SK-N-SH treated with all-trans-retinoic acid at 6 μM for 48 hours (cell line): ENCODE data around the gene HPS5.

Experiments
- ATAC-seq: fragments of 200-7000 bp; cut with Tn5 transposase; 3 replicates; pipeline ENCODE4 v1.9.1; 2020; ENCODE audit warnings: mild to moderate bottlenecking, moderate library complexity
- ARNTL ChIP-seq: fragments of 450-650 bp; formaldehyde crosslinking; IDR thresholded peaks from 2 replicates; pipeline ENCODE4 v1.5.0; 2020; ENCODE audit warnings: low read depth, mild to moderate bottlenecking, moderate library complexity, borderline replicate concordance
- BACH2 ChIP-seq: fragments of 250-450 bp; sonication (Bioruptor Pico); IDR thresholded peaks from 2 replicates; pipeline ENCODE4 v1.9.0; 2021; ENCODE audit warnings: mild to moderate bottlenecking, borderline replicate concordance
- ESRRG ChIP-seq: fragments of 250-450 bp; sonication (Bioruptor Pico); IDR thresholded peaks from 2 replicates; pipeline ENCODE4 v1.6.1; 2021; ENCODE audit warnings: mild to moderate bottlenecking
- GLIS3 ChIP-seq: fragments of 250-450 bp; sonication (Bioruptor Pico); IDR thresholded peaks from 2 replicates; pipeline ENCODE4 v1.5.0; 2020; ENCODE audit warnings: mild to moderate bottlenecking, moderate library complexity
- ISL1 ChIP-seq: fragments of 250-450 bp; sonication (Bioruptor Pico); IDR thresholded peaks from 2 replicates; pipeline ENCODE4 v2.1.2; 2022; ENCODE audit warnings: mild to moderate bottlenecking, moderate library complexity
- PPARA ChIP-seq: fragments of 250-450 bp; sonication (Bioruptor Pico); IDR thresholded peaks from 2 replicates; pipeline ENCODE4 v1.5.0; 2020; ENCODE audit warnings: mild to moderate bottlenecking, borderline replicate concordance
- RARB ChIP-seq: fragments of 250-450 bp; sonication (Bioruptor Pico); IDR thresholded peaks from 2 replicates; pipeline ENCODE4 v1.8.0; 2021; ENCODE audit warnings: mild to moderate bottlenecking, moderate library complexity
- SNAI2 ChIP-seq: fragments of 250-450 bp; sonication (Bioruptor Pico); IDR thresholded peaks from 2 replicates; pipeline ENCODE4 v1.5.0; 2020; ENCODE audit warnings: mild to moderate bottlenecking, moderate library complexity
- TOX ChIP-seq: fragments of 250-450 bp; sonication (Bioruptor Pico); IDR thresholded peaks from 2 replicates; pipeline ENCODE4 v1.8.0; 2021; ENCODE audit warnings: mild to moderate bottlenecking, moderate library complexity, borderline replicate concordance
- ZC3H10 ChIP-seq: fragments of 250-450 bp; sonication (Bioruptor Pico); IDR thresholded peaks from 2 replicates; pipeline ENCODE4 v1.5.1; 2021; ENCODE audit warnings: mild to moderate bottlenecking, moderate library complexity
- ZNF565 ChIP-seq: fragments of 450-650 bp; formaldehyde crosslinking; conservative IDR thresholded peaks from 2 replicates; pipeline ENCODE4 v1.5.0; 2020; ENCODE audit warnings: low read depth, mild to moderate bottlenecking, moderate library complexity
- ZNF70 ChIP-seq: fragments of 450-650 bp; formaldehyde crosslinking; IDR thresholded peaks from 2 replicates; pipeline ENCODE4 v1.5.0; 2020; ENCODE audit warnings: mild to moderate bottlenecking, moderate library complexity
- ZNF8 ChIP-seq: fragments of 450-650 bp; formaldehyde crosslinking; IDR thresholded peaks from 2 replicates; pipeline ENCODE4 v1.5.0; 2020; ENCODE audit warnings: mild to moderate bottlenecking, moderate library complexity
- TF ChIP-seq, protein P1 (sequence below): fragments of 250-450 bp; sonication (Bioruptor Pico); IDR thresholded peaks from 2 replicates; pipeline ENCODE4 v1.8.0; 2020; ENCODE audit warnings: mild to moderate bottlenecking, moderate library complexity, borderline replicate concordance
- TF ChIP-seq, protein P2 (sequence below): fragments of 250-450 bp; sonication (Bioruptor Pico); IDR thresholded peaks from 2 replicates; pipeline ENCODE4 v1.5.0; 2020; ENCODE audit warnings: mild to moderate bottlenecking, moderate library complexity
- TF ChIP-seq, protein P3 (sequence below): fragments of 250-450 bp; sonication (Bioruptor Pico); IDR thresholded peaks from 2 replicates; pipeline ENCODE4 v1.5.1; 2020; ENCODE audit warnings: low read depth, mild to moderate bottlenecking, moderate library complexity
- TF ChIP-seq, protein P4 (sequence below): fragments of 250-450 bp; sonication (Bioruptor Pico); IDR thresholded peaks from 2 replicates; pipeline ENCODE4 v1.8.0; 2021; ENCODE audit warnings: low read depth, mild to moderate bottlenecking, moderate library complexity, borderline replicate concordance
- TF ChIP-seq, protein P5 (sequence below): fragments of 250-450 bp; sonication (Bioruptor Pico); IDR thresholded peaks from 2 replicates; pipeline ENCODE4 v1.5.1; 2021; ENCODE audit warnings: mild to moderate bottlenecking, moderate library complexity

The HPS5 gene

DNA sequence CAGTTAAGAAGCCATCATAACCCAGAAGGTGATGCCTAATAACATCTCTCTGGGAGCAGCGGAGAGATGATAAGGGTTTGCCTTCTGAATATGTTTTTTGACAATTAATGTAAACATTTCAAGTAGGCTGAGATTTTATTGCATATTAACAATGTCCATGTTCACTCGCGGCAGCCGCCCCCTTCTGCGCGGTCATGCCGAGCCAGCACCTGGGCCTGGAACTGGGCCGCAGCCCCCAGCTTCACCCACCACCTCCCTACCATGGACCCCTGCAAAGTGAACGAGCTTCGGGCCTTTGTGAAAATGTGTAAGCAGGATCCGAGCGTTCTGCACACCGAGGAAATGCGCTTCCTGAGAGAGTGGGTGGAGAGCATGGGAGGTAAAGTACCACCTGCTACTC lies 60.2 kb downstream of the HPS5 start:
- TF ChIP-seq ZNF70 (no peak), RARB (CRISPR knock-in tag) (no peak), ZC3H10 (CRISPR knock-in tag) (no peak), SNAI2 (no peak), TOX (CRISPR knock-in tag) (no peak), ARNTL (CRISPR knock-in tag) (no peak), ISL1 (no peak)
- TF ChIP-seq, protein P1, sequence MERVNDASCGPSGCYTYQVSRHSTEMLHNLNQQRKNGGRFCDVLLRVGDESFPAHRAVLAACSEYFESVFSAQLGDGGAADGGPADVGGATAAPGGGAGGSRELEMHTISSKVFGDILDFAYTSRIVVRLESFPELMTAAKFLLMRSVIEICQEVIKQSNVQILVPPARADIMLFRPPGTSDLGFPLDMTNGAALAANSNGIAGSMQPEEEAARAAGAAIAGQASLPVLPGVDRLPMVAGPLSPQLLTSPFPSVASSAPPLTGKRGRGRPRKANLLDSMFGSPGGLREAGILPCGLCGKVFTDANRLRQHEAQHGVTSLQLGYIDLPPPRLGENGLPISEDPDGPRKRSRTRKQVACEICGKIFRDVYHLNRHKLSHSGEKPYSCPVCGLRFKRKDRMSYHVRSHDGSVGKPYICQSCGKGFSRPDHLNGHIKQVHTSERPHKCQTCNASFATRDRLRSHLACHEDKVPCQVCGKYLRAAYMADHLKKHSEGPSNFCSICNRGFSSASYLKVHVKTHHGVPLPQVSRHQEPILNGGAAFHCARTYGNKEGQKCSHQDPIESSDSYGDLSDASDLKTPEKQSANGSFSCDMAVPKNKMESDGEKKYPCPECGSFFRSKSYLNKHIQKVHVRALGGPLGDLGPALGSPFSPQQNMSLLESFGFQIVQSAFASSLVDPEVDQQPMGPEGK (CRISPR knock-in tag): no peak
- TF ChIP-seq, protein P2, sequence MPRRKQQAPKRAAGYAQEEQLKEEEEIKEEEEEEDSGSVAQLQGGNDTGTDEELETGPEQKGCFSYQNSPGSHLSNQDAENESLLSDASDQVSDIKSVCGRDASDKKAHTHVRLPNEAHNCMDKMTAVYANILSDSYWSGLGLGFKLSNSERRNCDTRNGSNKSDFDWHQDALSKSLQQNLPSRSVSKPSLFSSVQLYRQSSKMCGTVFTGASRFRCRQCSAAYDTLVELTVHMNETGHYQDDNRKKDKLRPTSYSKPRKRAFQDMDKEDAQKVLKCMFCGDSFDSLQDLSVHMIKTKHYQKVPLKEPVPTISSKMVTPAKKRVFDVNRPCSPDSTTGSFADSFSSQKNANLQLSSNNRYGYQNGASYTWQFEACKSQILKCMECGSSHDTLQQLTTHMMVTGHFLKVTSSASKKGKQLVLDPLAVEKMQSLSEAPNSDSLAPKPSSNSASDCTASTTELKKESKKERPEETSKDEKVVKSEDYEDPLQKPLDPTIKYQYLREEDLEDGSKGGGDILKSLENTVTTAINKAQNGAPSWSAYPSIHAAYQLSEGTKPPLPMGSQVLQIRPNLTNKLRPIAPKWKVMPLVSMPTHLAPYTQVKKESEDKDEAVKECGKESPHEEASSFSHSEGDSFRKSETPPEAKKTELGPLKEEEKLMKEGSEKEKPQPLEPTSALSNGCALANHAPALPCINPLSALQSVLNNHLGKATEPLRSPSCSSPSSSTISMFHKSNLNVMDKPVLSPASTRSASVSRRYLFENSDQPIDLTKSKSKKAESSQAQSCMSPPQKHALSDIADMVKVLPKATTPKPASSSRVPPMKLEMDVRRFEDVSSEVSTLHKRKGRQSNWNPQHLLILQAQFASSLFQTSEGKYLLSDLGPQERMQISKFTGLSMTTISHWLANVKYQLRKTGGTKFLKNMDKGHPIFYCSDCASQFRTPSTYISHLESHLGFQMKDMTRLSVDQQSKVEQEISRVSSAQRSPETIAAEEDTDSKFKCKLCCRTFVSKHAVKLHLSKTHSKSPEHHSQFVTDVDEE (CRISPR knock-in tag): no peak
- ATAC-seq: no peak

DNA sequence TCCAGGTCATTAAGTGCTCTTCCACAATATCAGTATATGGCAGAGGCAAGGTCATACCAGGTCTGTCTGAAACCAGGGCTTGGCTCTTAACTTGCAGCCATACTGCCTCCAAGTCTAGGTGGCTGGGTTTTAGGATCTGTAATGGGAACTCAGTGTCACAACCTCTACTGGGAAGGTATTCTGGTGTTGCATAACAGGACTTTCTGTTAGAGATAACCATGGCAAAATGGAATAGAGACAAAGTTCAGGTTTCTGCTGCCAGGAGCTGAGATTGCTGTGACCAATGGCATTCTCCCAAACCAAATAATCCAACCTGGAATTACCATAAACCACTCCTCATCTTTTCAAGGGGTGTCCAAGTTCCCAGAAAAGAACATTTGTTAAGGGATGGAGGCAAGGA lies 62.7 kb downstream of the HPS5 start:
- ATAC-seq: no peak
- TF ChIP-seq ZNF8 (CRISPR knock-in tag): no peak
- no peak for TF ChIP-seq ESRRG (CRISPR knock-in tag)
- TF ChIP-seq ARNTL (CRISPR knock-in tag): no peak
- TF ChIP-seq TOX (CRISPR knock-in tag): no peak
- TF ChIP-seq, protein P2 (CRISPR knock-in tag): no peak
- TF ChIP-seq, protein P3, sequence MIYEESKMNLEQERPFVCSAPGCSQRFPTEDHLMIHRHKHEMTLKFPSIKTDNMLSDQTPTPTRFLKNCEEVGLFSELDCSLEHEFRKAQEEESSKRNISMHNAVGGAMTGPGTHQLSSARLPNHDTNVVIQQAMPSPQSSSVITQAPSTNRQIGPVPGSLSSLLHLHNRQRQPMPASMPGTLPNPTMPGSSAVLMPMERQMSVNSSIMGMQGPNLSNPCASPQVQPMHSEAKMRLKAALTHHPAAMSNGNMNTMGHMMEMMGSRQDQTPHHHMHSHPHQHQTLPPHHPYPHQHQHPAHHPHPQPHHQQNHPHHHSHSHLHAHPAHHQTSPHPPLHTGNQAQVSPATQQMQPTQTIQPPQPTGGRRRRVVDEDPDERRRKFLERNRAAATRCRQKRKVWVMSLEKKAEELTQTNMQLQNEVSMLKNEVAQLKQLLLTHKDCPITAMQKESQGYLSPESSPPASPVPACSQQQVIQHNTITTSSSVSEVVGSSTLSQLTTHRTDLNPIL (CRISPR knock-in tag): no peak
- no peak for TF ChIP-seq ISL1
- TF ChIP-seq, protein P1 (CRISPR knock-in tag): no peak
- TF ChIP-seq ZNF565 (CRISPR knock-in tag): no peak
- TF ChIP-seq PPARA (CRISPR knock-in tag): no peak
- TF ChIP-seq ZNF70: no peak
- no peak for TF ChIP-seq RARB (CRISPR knock-in tag)

DNA sequence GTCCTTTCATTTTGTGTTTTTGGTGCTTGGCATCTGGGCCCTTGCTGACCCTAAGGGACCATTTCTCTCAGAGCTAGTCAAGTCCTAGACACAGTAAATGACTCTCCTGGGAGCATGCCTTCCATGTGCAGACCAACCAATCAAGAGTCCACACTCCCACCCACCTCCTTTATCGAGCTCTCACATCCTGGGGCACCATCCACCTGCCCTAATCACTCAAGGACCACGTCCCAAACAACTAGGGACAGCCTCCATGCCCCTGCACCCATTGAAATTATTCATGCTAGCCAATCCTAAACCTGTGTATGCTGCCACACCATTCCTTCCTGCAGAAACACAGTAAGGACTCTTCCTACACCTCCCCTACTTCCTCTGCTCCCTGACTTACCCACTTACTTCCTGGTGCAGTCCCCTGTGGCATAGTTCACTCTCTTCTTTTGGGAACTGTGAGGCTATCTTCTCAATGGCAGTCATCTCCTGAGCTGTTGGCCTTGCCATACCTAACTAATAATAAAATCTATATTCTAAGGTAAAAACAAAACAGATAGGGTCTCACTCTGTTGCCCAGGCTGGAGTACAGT lies 67.1 kb downstream of the HPS5 start:
- no peak for ATAC-seq
- TF ChIP-seq, protein P1 (CRISPR knock-in tag): no peak
- TF ChIP-seq ARNTL (CRISPR knock-in tag): no peak
- TF ChIP-seq BACH2 (CRISPR knock-in tag): no peak
- no peak for TF ChIP-seq GLIS3 (CRISPR knock-in tag)
- TF ChIP-seq, protein P4, sequence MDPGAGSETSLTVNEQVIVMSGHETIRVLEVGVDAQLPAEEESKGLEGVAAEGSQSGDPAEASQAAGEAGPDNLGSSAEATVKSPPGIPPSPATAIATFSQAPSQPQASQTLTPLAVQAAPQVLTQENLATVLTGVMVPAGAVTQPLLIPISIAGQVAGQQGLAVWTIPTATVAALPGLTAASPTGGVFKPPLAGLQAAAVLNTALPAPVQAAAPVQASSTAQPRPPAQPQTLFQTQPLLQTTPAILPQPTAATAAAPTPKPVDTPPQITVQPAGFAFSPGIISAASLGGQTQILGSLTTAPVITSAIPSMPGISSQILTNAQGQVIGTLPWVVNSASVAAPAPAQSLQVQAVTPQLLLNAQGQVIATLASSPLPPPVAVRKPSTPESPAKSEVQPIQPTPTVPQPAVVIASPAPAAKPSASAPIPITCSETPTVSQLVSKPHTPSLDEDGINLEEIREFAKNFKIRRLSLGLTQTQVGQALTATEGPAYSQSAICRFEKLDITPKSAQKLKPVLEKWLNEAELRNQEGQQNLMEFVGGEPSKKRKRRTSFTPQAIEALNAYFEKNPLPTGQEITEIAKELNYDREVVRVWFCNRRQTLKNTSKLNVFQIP: no peak
- TF ChIP-seq, protein P5, sequence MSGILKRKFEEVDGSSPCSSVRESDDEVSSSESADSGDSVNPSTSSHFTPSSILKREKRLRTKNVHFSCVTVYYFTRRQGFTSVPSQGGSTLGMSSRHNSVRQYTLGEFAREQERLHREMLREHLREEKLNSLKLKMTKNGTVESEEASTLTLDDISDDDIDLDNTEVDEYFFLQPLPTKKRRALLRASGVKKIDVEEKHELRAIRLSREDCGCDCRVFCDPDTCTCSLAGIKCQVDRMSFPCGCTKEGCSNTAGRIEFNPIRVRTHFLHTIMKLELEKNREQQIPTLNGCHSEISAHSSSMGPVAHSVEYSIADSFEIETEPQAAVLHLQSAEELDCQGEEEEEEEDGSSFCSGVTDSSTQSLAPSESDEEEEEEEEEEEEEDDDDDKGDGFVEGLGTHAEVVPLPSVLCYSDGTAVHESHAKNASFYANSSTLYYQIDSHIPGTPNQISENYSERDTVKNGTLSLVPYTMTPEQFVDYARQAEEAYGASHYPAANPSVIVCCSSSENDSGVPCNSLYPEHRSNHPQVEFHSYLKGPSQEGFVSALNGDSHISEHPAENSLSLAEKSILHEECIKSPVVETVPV (CRISPR knock-in tag): no peak
- TF ChIP-seq, protein P3 (CRISPR knock-in tag): no peak
- no peak for TF ChIP-seq TOX (CRISPR knock-in tag)
